GM19372 (cell line): ENCODE data around the gene KIF13A.
"Not testable (repeated sequence)": the region's sequence is repeated elsewhere in the genome, so short reads cannot be mapped to it uniquely, and the experiment has no call there.

Experiments
- ATAC-seq: cut with Tn5 transposase; IDR thresholded peaks from one replicate; pipeline ENCODE4 v1.9.1; 2021; ENCODE audit warnings: mild to moderate bottlenecking, low read depth, moderate library complexity; ENCODE audit not compliant: unreplicated experiment

The KIF13A gene

GRCh38 chr6:17878734-17879133, 108.7 kb downstream of the KIF13A start:
- ATAC-seq = no peak

GRCh38 chr6:17877895-17878440, 109.5 kb downstream of the KIF13A start:
- no peak for ATAC-seq

- no peak for ATAC-seq
These were observed 110.1 kb downstream of the KIF13A start for GRCh38 chr6:17877196-17877894.

GRCh38 chr6:17874753-17875152, 112.7 kb downstream of the KIF13A start:
- ATAC-seq = no peak

GRCh38 chr6:17872908-17873307, 114.5 kb downstream of the KIF13A start:
- no peak for ATAC-seq

GRCh38 chr6:17871836-17872235, 115.6 kb downstream of the KIF13A start:
- ATAC-seq = no peak

- ATAC-seq = no peak
These were observed 116.3 kb downstream of the KIF13A start for GRCh38 chr6:17871189-17871519.

- ATAC-seq = no peak
These were observed 116.9 kb downstream of the KIF13A start for GRCh38 chr6:17870300-17871188.

GRCh38 chr6:17869753-17870050, 117.7 kb downstream of the KIF13A start:
- no peak for ATAC-seq

GRCh38 chr6:17869010-17869752, 118.3 kb downstream of the KIF13A start:
- no peak for ATAC-seq

GRCh38 chr6:17867880-17868279, 119.6 kb downstream of the KIF13A start:
- ATAC-seq = no peak

GRCh38 chr6:17866876-17867444, 120.5 kb downstream of the KIF13A start:
- no peak for ATAC-seq

- ATAC-seq = no peak
These were observed 121.4 kb downstream of the KIF13A start for GRCh38 chr6:17865798-17866725.

GRCh38 chr6:17865243-17865642, 122.2 kb downstream of the KIF13A start:
- no peak for ATAC-seq

GRCh38 chr6:17863901-17864754, 123.3 kb downstream of the KIF13A start:
- ATAC-seq = no peak

- no peak for ATAC-seq
These were observed 126.1 kb downstream of the KIF13A start for GRCh38 chr6:17861361-17861760.

- no peak for ATAC-seq
These were observed 127.6 kb downstream of the KIF13A start for GRCh38 chr6:17859846-17860245.

- no peak for ATAC-seq
These were observed 128.9 kb downstream of the KIF13A start for GRCh38 chr6:17858584-17858983.

- not testable (repeated sequence) for ATAC-seq
These were observed 130.2 kb downstream of the KIF13A start for GRCh38 chr6:17857188-17857587.
